ENCODE results near the gene PAIP2B. TPM values are rescaled to one million over a fixed set of nuclear protein-coding genes. Genes with fewer than 3 reads are reported as not detected.

PAIP2B gene
- total RNA-seq, 3 donors from 2014 or later (not counting 1 experiment from before 2014, with no cell fraction given): 1.9 to 3.4 (median 3.2) TPM

GRCh38 chr2:71166812-71167211 is 60.1 kb downstream of the PAIP2B start:
- H3K27me3 ChIP-seq (ENCODE audit: control insufficient read depth, insufficient read depth, low read length): no peaks in the 10 kb centered on the region
- no peak overlapping the region for H3K27ac ChIP-seq (ENCODE audit: low read length)
- no peaks in the 10 kb centered on the region for H3K36me3 Mint-ChIP-seq
- no peaks in the 10 kb centered on the region for H3K36me3 ChIP-seq (ENCODE audit: control insufficient read depth, insufficient read depth, low read length)
- H3K4me3 Mint-ChIP-seq: no peak overlapping the region
- no peaks in the 10 kb centered on the region for H3K4me1 Mint-ChIP-seq
- H3K27me3 Mint-ChIP-seq (ENCODE audit: low read depth in 2 of 2): peaks cover 7 to 16% of the 10 kb centered on the region in 2 donors
- no peak overlapping the region for H3K27ac Mint-ChIP-seq
- H3K4me3 ChIP-seq (ENCODE audit: low read length): no peak overlapping the region
- intact Hi-C loops (cut with micrococcal nuclease): no loop called here
- H3K4me1 ChIP-seq (ENCODE audit: control insufficient read depth, insufficient read depth, low read length): no peaks in the 10 kb centered on the region
- no peaks in the 10 kb centered on the region for H3K9me3 Mint-ChIP-seq
- ATAC-seq (no peak), DNase-seq (no peak)
- TF ChIP-seq, protein P1, sequence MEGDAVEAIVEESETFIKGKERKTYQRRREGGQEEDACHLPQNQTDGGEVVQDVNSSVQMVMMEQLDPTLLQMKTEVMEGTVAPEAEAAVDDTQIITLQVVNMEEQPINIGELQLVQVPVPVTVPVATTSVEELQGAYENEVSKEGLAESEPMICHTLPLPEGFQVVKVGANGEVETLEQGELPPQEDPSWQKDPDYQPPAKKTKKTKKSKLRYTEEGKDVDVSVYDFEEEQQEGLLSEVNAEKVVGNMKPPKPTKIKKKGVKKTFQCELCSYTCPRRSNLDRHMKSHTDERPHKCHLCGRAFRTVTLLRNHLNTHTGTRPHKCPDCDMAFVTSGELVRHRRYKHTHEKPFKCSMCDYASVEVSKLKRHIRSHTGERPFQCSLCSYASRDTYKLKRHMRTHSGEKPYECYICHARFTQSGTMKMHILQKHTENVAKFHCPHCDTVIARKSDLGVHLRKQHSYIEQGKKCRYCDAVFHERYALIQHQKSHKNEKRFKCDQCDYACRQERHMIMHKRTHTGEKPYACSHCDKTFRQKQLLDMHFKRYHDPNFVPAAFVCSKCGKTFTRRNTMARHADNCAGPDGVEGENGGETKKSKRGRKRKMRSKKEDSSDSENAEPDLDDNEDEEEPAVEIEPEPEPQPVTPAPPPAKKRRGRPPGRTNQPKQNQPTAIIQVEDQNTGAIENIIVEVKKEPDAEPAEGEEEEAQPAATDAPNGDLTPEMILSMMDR (IDR thresholded peaks at IDR 0.05): no peak
- no peaks in the 10 kb centered on the region for H3K9me3 ChIP-seq (ENCODE audit: control insufficient read depth, insufficient read depth, low read length)
- 86% methylated on average over 1 of the region's 3 CpGs for WGBS (ENCODE audit: insufficient coverage)

DNA sequence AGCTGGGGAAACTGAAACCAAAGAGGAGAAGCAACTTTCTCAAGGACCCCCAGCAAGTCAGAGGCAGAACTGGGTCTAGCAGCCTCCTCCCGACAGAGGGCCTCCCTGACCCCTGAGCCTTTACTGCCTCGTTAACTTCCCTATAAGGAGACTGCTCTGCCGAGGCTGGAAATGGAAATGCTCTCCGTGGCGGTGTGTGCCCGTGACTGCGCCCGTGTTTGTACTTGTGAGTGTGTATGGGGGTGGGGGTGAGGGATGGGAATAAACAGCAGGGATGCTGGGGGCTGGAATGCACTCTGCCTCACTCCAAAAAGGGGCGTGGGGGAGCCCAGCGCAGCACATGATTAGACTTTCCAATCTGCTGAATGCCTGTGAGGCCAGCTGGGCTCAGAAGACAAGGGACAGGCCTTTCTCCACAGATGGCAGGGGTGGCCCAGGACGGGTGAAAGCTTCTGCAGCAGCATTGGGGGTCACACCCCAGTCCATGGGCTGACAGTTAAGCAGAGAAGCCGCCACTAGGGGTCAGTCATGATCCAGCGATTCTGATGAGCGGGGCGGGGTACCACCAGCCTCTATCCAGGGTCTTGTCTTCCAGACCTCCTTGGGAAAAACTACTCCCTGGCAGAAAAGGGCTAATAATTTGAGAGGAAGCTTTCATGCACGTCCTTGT is 69.6 kb downstream of the PAIP2B start:
- Mint-ChIP-seq H3K4me3 (no peak overlapping the region), H3K27me3 (ENCODE audit: low read depth in 2 of 2) (peaks cover 7 to 13% of the 10 kb centered on the region in 2 donors), H3K36me3 (no peaks in the 10 kb centered on the region), H3K9me3 (no peaks in the 10 kb centered on the region), H3K4me1 (peaks cover 6 to 7% of the 10 kb centered on the region in 2 donors), H3K27ac (no peak overlapping the region)
- 11% methylated on average over 16 of the region's 16 CpGs for WGBS (ENCODE audit: insufficient coverage)
- H3K27me3 ChIP-seq (ENCODE audit: control insufficient read depth, insufficient read depth, low read length): peaks cover 3% of the 10 kb centered on the region
- peak; percentile 21 to 74 for DNase-seq
- intact Hi-C loops (cut with micrococcal nuclease): loop anchor here (2.0 kb wide), 1 partner anchor 354 kb away; no protein-coding TSS in a partner anchor
- peaks cover 7% of the 10 kb centered on the region for H3K4me1 ChIP-seq (ENCODE audit: control insufficient read depth, insufficient read depth, low read length)
- TF ChIP-seq, protein P1 (IDR thresholded peaks at IDR 0.05): peak; percentile 44
- no peak overlapping the region for H3K27ac ChIP-seq (ENCODE audit: low read length)
- H3K9me3 ChIP-seq (ENCODE audit: control insufficient read depth, insufficient read depth, low read length): no peaks in the 10 kb centered on the region
- no peak overlapping the region for H3K4me3 ChIP-seq (ENCODE audit: low read length)
- no peaks in the 10 kb centered on the region for H3K36me3 ChIP-seq (ENCODE audit: control insufficient read depth, insufficient read depth, low read length)
- ATAC-seq: peak; percentile 58 to 81 (median 59)

DNA sequence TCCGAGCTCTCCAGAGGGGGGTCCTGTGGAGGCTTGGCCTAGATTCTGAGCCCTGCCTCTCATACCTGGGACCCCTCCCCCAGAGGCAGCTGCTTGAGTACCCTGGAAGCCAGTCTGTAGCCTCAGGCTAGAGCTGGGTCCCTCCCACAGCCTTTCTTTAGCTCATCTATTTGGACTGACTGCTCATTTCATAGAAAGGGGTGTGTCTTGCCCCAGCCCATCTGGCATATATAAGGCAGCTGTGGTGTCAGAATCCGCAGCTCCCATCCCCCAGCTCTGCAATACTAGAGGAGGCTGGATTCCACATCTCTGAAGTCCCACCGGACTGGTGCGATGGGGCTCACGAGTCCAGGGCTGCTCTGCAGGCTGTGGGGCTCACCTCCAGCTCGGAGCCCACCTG is 70.3 kb downstream of the PAIP2B start:
- intact Hi-C loops (cut with micrococcal nuclease): loop anchor here (2.0 kb wide), 1 partner anchor 354 kb away; no protein-coding TSS in a partner anchor
- Histone ChIP-seq H3K36me3 (ENCODE audit: control insufficient read depth, insufficient read depth, low read length) (no peaks in the 10 kb centered on the region), H3K4me1 (ENCODE audit: control insufficient read depth, insufficient read depth, low read length) (peaks cover 7% of the 10 kb centered on the region), H3K27me3 (ENCODE audit: control insufficient read depth, insufficient read depth, low read length) (peaks cover 3% of the 10 kb centered on the region), H3K9me3 (ENCODE audit: control insufficient read depth, insufficient read depth, low read length) (no peaks in the 10 kb centered on the region), H3K4me3 (ENCODE audit: low read length) (no peak overlapping the region), H3K27ac (ENCODE audit: low read length) (no peak overlapping the region)
- H3K4me1 Mint-ChIP-seq: peaks cover 6 to 7% of the 10 kb centered on the region in 2 donors
- DNase-seq: no peak
- 79% methylated on average over 6 of the region's 6 CpGs for WGBS (ENCODE audit: insufficient coverage)
- H3K27ac Mint-ChIP-seq: no peak overlapping the region
- H3K36me3 Mint-ChIP-seq: no peaks in the 10 kb centered on the region
- TF ChIP-seq, protein P1 (IDR thresholded peaks at IDR 0.05): no peak
- peaks cover 7 to 11% of the 10 kb centered on the region in 2 donors for H3K27me3 Mint-ChIP-seq (ENCODE audit: low read depth in 2 of 2)
- H3K9me3 Mint-ChIP-seq: no peaks in the 10 kb centered on the region
- H3K4me3 Mint-ChIP-seq: no peak overlapping the region
- no peak for ATAC-seq
